Calu3 (cell line): ENCODE measurements around the gene TNRC6C. TPM values are rescaled to one million over a fixed set of nuclear protein-coding genes. Genes with fewer than 3 reads are reported as not detected.

Experiments
- BruUV-seq: library from RNA; stranded (reverse); fragments of 400-500 nt; replicated peaks from 2 replicates; lab custom pipeline; 2021; lab: Mats Ljungman, UMichigan
- CTCF ChIA-PET: fragments of 300-600 bp; sonication (Branson Sonifier 250); formaldehyde crosslinking; loops from one replicate; lab custom pipeline; 2022; ENCODE audit warnings: antibody characterized with exemption; lab: Charles Lee
- DNase-seq: peaks from one replicate; pipeline ENCODE4 v3.0.0; 2022
- H3K27ac Mint-ChIP-seq: one replicate; pipeline ENCODE4 v1.8.0; 2022; ENCODE audit warnings: mixed read lengths; ENCODE audit not compliant: unreplicated experiment
- H3K27me3 Mint-ChIP-seq: one replicate; pipeline ENCODE4 v1.8.0; 2022; ENCODE audit warnings: mixed read lengths; ENCODE audit not compliant: unreplicated experiment
- H3K36me3 Mint-ChIP-seq: one replicate; pipeline ENCODE4 v1.8.0; 2022; ENCODE audit warnings: mild to moderate bottlenecking, moderate library complexity, mixed read lengths; ENCODE audit not compliant: insufficient read depth, unreplicated experiment
- H3K4me1 Mint-ChIP-seq: one replicate; pipeline ENCODE4 v1.8.0; 2022; ENCODE audit warnings: mild to moderate bottlenecking, low read depth, mixed read lengths; ENCODE audit not compliant: unreplicated experiment
- H3K4me3 Mint-ChIP-seq: one replicate; pipeline ENCODE4 v1.8.0; 2022; ENCODE audit warnings: mild to moderate bottlenecking, low read depth, moderate library complexity, mixed read lengths; ENCODE audit not compliant: unreplicated experiment
- H3K9me3 Mint-ChIP-seq: one replicate; pipeline ENCODE4 v1.8.0; 2022; ENCODE audit warnings: low read depth, mixed read lengths; ENCODE audit not compliant: unreplicated experiment
- intact Hi-C: fragments of 100-400 bp; cut with micrococcal nuclease; formaldehyde crosslinking; loops from one replicate; pipeline ENCODE4 v1.10.0; 2022; ENCODE audit not compliant: unreplicated experiment
- total RNA-seq: library from RNA; stranded (reverse); gene quantifications from 2 replicates; pipeline ENCODE4 v1.2.3, GENCODE V29; 2022
- TF ChIP-seq, protein P1 (sequence below): fragments of 200-600 bp; IDR thresholded peaks from one replicate; pipeline ENCODE4 v1.8.0; 2022; ENCODE audit warnings: antibody characterized with exemption; ENCODE audit not compliant: unreplicated experiment

TNRC6C gene
- total RNA-seq, 1 experiment from 2014 or later: 18.2 TPM

GRCh38 chr17:78133971-78134898, 175.7 kb downstream of the TNRC6C start:
- Mint-ChIP-seq H3K36me3 (peaks cover 32% of the 10 kb centered on the region), H3K4me3 (no peak overlapping the region), H3K27ac (no peak overlapping the region), H3K27me3 (no peaks in the 10 kb centered on the region), H3K9me3 (no peaks in the 10 kb centered on the region), H3K4me1 (peaks cover 51% of the 10 kb centered on the region)
- TF ChIP-seq, protein P1, sequence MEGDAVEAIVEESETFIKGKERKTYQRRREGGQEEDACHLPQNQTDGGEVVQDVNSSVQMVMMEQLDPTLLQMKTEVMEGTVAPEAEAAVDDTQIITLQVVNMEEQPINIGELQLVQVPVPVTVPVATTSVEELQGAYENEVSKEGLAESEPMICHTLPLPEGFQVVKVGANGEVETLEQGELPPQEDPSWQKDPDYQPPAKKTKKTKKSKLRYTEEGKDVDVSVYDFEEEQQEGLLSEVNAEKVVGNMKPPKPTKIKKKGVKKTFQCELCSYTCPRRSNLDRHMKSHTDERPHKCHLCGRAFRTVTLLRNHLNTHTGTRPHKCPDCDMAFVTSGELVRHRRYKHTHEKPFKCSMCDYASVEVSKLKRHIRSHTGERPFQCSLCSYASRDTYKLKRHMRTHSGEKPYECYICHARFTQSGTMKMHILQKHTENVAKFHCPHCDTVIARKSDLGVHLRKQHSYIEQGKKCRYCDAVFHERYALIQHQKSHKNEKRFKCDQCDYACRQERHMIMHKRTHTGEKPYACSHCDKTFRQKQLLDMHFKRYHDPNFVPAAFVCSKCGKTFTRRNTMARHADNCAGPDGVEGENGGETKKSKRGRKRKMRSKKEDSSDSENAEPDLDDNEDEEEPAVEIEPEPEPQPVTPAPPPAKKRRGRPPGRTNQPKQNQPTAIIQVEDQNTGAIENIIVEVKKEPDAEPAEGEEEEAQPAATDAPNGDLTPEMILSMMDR: peak; percentile 24
- no TSS peak for BruUV-seq
- intact Hi-C loops: no loop called here
- CTCF ChIA-PET: interaction anchor here (1.5 kb wide), 2 partner anchors 11 to 35 kb away, joined by 3 to 4 read pairs; no protein-coding TSS in a partner anchor
- peak; percentile 62 for DNase-seq

DNA sequence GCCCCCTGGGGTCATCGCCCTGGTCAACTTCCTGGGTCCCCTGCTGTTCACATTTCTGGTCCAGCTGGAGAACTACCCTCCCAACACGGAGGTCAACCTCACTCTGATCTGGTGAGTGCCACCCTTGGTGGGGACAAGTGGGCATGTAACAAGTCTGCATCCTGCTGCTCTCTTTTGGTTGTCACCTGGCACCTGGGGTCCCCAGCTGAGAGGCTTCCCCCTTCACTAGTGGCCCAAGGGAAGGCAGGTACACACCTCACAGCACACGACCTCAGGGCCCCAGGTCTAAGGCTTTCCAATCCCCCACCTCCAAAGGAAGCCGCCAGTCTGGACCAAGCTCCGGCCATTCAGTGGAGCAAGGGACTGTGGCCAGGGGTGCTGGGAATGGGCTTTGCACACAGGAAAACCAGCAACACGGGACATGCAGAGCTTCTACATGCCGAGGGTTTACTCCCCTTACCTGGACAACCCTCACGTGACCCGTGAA, 176.4 kb downstream of the TNRC6C start:
- intact Hi-C loops: no loop called here
- CTCF ChIA-PET: interaction anchor here (1.5 kb wide), 2 partner anchors 10 to 34 kb away, joined by 3 to 4 read pairs; no protein-coding TSS in a partner anchor
- H3K4me1 Mint-ChIP-seq: peaks cover 49% of the 10 kb centered on the region
- no peak overlapping the region for H3K27ac Mint-ChIP-seq
- no peak overlapping the region for H3K4me3 Mint-ChIP-seq
- no peak for DNase-seq
- no peaks in the 10 kb centered on the region for H3K9me3 Mint-ChIP-seq
- peaks cover 28% of the 10 kb centered on the region for H3K36me3 Mint-ChIP-seq
- BruUV-seq: no TSS peak
- TF ChIP-seq, protein P1: no peak
- no peaks in the 10 kb centered on the region for H3K27me3 Mint-ChIP-seq

GRCh38 chr17:78135858-78136500, 177.5 kb downstream of the TNRC6C start:
- H3K36me3 Mint-ChIP-seq: peaks cover 34% of the 10 kb centered on the region
- no peak for DNase-seq
- H3K4me1 Mint-ChIP-seq: peaks cover 48% of the 10 kb centered on the region
- intact Hi-C loops: no loop called here
- no peaks in the 10 kb centered on the region for H3K27me3 Mint-ChIP-seq
- H3K27ac Mint-ChIP-seq: no peak overlapping the region
- BruUV-seq: no TSS peak
- CTCF ChIA-PET: interaction anchor here (0.6 to 1.5 kb wide), 3 partner anchors 9 to 203 kb away, joined by 3 to 8 read pairs (median 4); no protein-coding TSS in a partner anchor
- TF ChIP-seq, protein P1: no peak
- H3K9me3 Mint-ChIP-seq: no peaks in the 10 kb centered on the region
- H3K4me3 Mint-ChIP-seq: no peak overlapping the region

GRCh38 chr17:78137392-78138203, 179.1 kb downstream of the TNRC6C start:
- intact Hi-C loops: no loop called here
- CTCF ChIA-PET: no interaction called here
- Mint-ChIP-seq H3K27ac (no peak overlapping the region), H3K27me3 (no peaks in the 10 kb centered on the region), H3K9me3 (no peaks in the 10 kb centered on the region), H3K4me1 (peaks cover 60% of the 10 kb centered on the region), H3K36me3 (peaks cover 37% of the 10 kb centered on the region), H3K4me3 (no peak overlapping the region)
- no TSS peak for BruUV-seq
- TF ChIP-seq, protein P1: peak; percentile 36
- DNase-seq: no peak
